ENCODE results near the gene HLX. TPM values are rescaled to one million over a fixed set of nuclear protein-coding genes. Genes with fewer than 3 reads are reported as not detected.

The HLX gene
- total RNA-seq, 4 donors from 2014 or later = 16.5 to 29.2 (median 23.0) TPM

DNA sequence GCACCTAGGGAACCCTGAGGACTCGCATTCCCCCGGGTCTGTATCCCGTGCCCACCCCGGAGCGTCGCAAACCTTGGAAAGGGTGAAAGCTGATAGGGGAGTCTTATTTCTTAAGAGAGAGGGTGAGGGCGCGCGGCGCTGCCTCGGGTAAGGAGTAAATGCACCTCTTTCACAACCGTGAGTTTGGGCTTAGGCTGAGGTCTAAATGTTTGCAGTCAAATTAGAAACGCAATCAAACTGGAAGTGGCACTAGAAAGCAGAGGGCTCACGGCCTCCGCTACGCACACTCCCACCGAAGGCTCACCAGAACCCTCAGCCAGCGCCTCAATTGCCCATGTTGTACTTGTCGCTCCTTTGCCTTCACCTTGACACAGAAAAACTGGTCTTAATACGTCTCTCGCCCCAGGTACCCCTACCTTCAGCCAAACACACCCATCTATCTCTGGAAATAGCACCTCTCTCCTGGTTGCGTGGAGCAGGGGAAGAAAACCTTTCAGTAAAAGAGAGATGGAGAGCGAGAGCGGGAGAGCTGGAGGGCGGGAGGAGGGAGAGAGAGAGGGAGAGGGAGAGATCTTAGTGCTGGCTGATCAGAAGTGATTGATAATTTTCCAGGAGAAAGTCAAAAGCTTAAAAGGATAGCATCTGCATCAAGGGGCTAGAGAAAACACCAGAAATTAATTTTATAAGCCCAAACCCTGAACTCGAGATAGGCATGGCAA is 1.7 kb upstream of the HLX start:
- 60 to 70% methylated on average over 21 to 26 of the region's 26 CpGs for WGBS, 2 donors
- H3K36me3 ChIP-seq = no peaks in the 10 kb centered on the region
- no peaks in the 10 kb centered on the region for H3K9me3 ChIP-seq
- H3K4me3 ChIP-seq = peak overlapping the region; percentile 2 to 86 (median 55)
- no peak for TF ChIP-seq EP300 (IDR thresholded peaks at IDR 0.05)
- no peak for TF ChIP-seq CTCF (IDR thresholded peaks at IDR 0.05)
- TF ChIP-seq POLR2A (IDR thresholded peaks at IDR 0.05) = no peak
- DNase-seq (ENCODE audit: low spot score in 2 of 2) = no peak
- no peaks in the 10 kb centered on the region for H3K27me3 ChIP-seq
- H3K4me1 ChIP-seq = peaks cover 0 to 48% (median 15%) of the 10 kb centered on the region in 4 donors
- H3K27ac ChIP-seq = peak overlapping the region; percentile 34 to 99 (median 95)

GRCh38 chr1:220878191-220879075 is 810 bp upstream of the HLX start:
- Histone ChIP-seq H3K4me3 (peak overlapping the region; percentile 78 to 98 (median 84)), H3K27me3 (no peaks in the 10 kb centered on the region), H3K27ac (peak overlapping the region; percentile 81 to 99 (median 95)), H3K36me3 (peaks cover 0 to 2% (median 0%) of the 10 kb centered on the region in 3 donors), H3K9me3 (no peaks in the 10 kb centered on the region), H3K4me1 (peaks cover 0 to 57% (median 18%) of the 10 kb centered on the region in 4 donors)
- WGBS, 2 donors = 16 to 20% methylated on average over 28 to 42 of the region's 42 CpGs
- DNase-seq (ENCODE audit: low spot score in 2 of 2) = peak in 1 of 2 donors; percentile 46
- TF ChIP-seq CTCF (IDR thresholded peaks at IDR 0.05) (peak in 1 of 5 experiments; percentile 24), EP300 (IDR thresholded peaks at IDR 0.05) (no peak)

- Histone ChIP-seq H3K4me1 (peaks cover 0 to 51% (median 19%) of the 10 kb centered on the region in 4 donors), H3K27ac (peak overlapping the region; percentile 81 to 99 (median 95)), H3K27me3 (no peaks in the 10 kb centered on the region), H3K4me3 (peak overlapping the region; percentile 78 to 98 (median 84)), H3K9me3 (no peaks in the 10 kb centered on the region), H3K36me3 (peaks cover 0 to 15% (median 0%) of the 10 kb centered on the region in 3 donors)
- TF ChIP-seq POLR2A (IDR thresholded peaks at IDR 0.05) = no peak
- no peak for TF ChIP-seq EP300 (IDR thresholded peaks at IDR 0.05)
- no peak for TF ChIP-seq CTCF (IDR thresholded peaks at IDR 0.05)
- no peak for DNase-seq (ENCODE audit: low spot score in 2 of 2)
- 1% methylated on average over 36 to 84 of the region's 94 CpGs for WGBS, 2 donors
Observed at GRCh38 chr1:220879509-220880361, 492 bp downstream of the HLX start.

GRCh38 chr1:220880362-220880670 is 1.1 kb downstream of the HLX start:
- Histone ChIP-seq H3K4me3 (peak overlapping the region; percentile 78 to 98 (median 84)), H3K27ac (peak overlapping the region; percentile 81 to 99 (median 95)), H3K4me1 (peaks cover 0 to 51% (median 19%) of the 10 kb centered on the region in 4 donors), H3K36me3 (peaks cover 0 to 20% (median 0%) of the 10 kb centered on the region in 3 donors), H3K27me3 (no peaks in the 10 kb centered on the region), H3K9me3 (no peaks in the 10 kb centered on the region)
- DNase-seq (ENCODE audit: low spot score in 2 of 2) = no peak
- 16 to 18% methylated on average over 8 of the region's 8 CpGs for WGBS, 2 donors
- TF ChIP-seq EP300 (IDR thresholded peaks at IDR 0.05) (no peak), POLR2A (IDR thresholded peaks at IDR 0.05) (no peak), CTCF (IDR thresholded peaks at IDR 0.05) (no peak)

Data from tibial nerve (tissue), 4 donors.